Large intestine (tissue), 3 donors: ENCODE results near the gene MYBPC3. TPM values are rescaled to one million over a fixed set of nuclear protein-coding genes. Genes with fewer than 3 reads are reported as not detected.
"Not testable (repeated sequence)": the region's sequence is repeated elsewhere in the genome, so short reads cannot be mapped to it uniquely, and the experiment has no call there.

Source experiments
- DNase-seq, 2 donors: peaks; one replicate each; pipeline versions ENCODE4 v3.0.0 to v3.0.0-alpha.2; 2013
- H3K27ac ChIP-seq: one replicate; pipeline ENCODE4 v1.5.1; 2013; ENCODE audit warnings: low read length
- H3K27me3 ChIP-seq: 2 replicates; pipeline ENCODE4 v1.6.1; 2013; ENCODE audit warnings: low read length; ENCODE audit not compliant: control insufficient read depth, insufficient read depth
- H3K36me3 ChIP-seq: 2 replicates; pipeline ENCODE4 v1.6.1; 2013; ENCODE audit warnings: low read length; ENCODE audit not compliant: control insufficient read depth, insufficient read depth
- H3K4me1 ChIP-seq: one replicate; pipeline ENCODE4 v1.6.1; 2013; ENCODE audit warnings: low read length; ENCODE audit not compliant: control insufficient read depth, insufficient read depth
- H3K4me3 ChIP-seq: one replicate; pipeline ENCODE4 v1.5.1; 2013; ENCODE audit warnings: low read length
- H3K9me3 ChIP-seq: one replicate; pipeline ENCODE4 v1.6.1; 2013; ENCODE audit warnings: mild to moderate bottlenecking, low read depth, low read length, moderate library complexity; ENCODE audit not compliant: control insufficient read depth
- WGBS: methylation state at CpG from one replicate; pipeline ENCODE4 v1.1.5; 2013; ENCODE audit warnings: low lambda C conversion rate; ENCODE audit not compliant: insufficient coverage; 5-methylcytosine and 5-hydroxymethylcytosine counted together
- polyA plus RNA-seq: library from polyadenylated mRNA; unstranded; fragments of 120-200 nt; gene quantifications from one replicate; pipeline ENCODE4 v1.2.1, GENCODE V29; 2013

The MYBPC3 gene
- polyA plus RNA-seq, 1 donor = 0.01 TPM

GRCh38 chr11:47337229-47337924 lies 15.1 kb downstream of the MYBPC3 start:
- no peaks in the 10 kb centered on the region for H3K9me3 ChIP-seq
- H3K27me3 ChIP-seq = no peaks in the 10 kb centered on the region
- H3K4me1 ChIP-seq = peaks cover 2% of the 10 kb centered on the region
- DNase-seq = no peak
- WGBS = no CpG with 5 or more reads among the region's 34 CpGs
- H3K36me3 ChIP-seq = no peaks in the 10 kb centered on the region
- no peak overlapping the region for H3K27ac ChIP-seq
- H3K4me3 ChIP-seq = no peak overlapping the region

- Histone ChIP-seq H3K27me3 (no peaks in the 10 kb centered on the region), H3K27ac (no peak overlapping the region), H3K9me3 (no peaks in the 10 kb centered on the region), H3K36me3 (no peaks in the 10 kb centered on the region), H3K4me3 (no peak overlapping the region), H3K4me1 (peaks cover 10% of the 10 kb centered on the region)
- no CpG with 5 or more reads among the region's 4 CpGs for WGBS
- DNase-seq = no peak
Measured at GRCh38 chr11:47336595-47336994, 15.9 kb downstream of the MYBPC3 start.

DNA sequence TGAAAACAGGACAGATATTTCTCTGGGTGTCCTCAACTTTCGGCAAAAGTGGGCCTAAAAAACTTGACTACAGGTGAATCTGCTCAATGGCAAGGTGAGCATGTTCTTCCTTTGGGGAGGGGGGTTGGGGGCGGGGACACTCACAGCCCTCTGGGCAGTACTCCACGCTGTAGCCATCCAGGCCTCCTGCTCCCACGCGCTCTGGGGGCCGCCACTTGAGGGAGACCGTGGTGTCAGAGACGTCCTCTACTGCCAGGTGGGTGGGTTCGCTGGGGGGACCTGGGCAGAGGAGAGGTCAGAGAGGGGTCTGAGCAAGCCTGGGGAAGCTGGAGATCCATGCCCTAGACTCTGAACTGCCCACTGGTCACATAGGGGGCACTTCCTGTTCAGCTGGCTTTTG lies 16.8 kb downstream of the MYBPC3 start:
- peaks cover under 1% of the 10 kb centered on the region for H3K36me3 ChIP-seq
- no CpG with 5 or more reads among the region's 9 CpGs for WGBS

DNA sequence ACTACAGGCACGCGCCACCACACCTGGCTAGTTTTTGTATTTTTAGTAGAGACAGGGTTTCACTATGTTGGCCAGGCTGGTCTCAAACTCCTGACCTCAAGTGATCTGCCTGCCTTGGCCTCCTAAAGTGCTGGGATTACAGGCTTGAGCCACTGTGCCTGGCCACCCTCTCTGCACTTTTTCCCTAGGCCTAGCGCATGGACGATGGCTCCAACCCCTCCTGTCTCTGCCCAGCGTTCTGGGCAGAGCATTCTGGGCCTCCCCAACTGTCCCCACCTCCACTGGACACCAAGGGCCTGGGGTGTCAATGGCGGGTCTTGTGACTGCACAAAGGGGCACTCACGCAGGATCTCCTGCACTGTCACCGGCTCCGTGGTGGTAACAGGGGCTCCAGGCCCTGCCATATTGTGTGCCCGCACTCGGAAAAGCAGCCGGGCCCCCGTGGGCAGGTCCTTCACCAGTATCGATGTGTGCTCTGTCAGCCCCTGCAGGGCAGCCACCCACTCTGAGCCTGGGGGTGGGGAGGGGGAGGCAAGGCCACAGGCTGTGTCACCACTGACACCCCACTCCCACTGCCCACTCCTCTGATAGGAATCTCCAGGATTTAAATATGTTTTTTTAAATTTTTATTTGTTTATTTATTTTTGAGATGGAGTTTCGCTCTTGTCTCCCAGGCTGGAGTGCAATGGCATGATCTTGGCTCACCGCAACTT lies 17.6 kb downstream of the MYBPC3 start:
- WGBS = 89% methylated on average over 3 of the region's 16 CpGs
- not testable (repeated sequence) for DNase-seq, H3K27ac ChIP-seq, H3K36me3 ChIP-seq, H3K9me3 ChIP-seq, H3K4me3 ChIP-seq, H3K27me3 ChIP-seq
- H3K4me1 ChIP-seq = peaks cover 17% of the 10 kb centered on the region

More for the DNA sequence above, 16.8 kb downstream of the MYBPC3 start:
- Histone ChIP-seq H3K9me3 (no peaks in the 10 kb centered on the region), H3K27ac (no peak overlapping the region), H3K4me3 (no peak overlapping the region), H3K4me1 (peaks cover 13% of the 10 kb centered on the region), H3K27me3 (no peaks in the 10 kb centered on the region)
- no peak for DNase-seq

DNA sequence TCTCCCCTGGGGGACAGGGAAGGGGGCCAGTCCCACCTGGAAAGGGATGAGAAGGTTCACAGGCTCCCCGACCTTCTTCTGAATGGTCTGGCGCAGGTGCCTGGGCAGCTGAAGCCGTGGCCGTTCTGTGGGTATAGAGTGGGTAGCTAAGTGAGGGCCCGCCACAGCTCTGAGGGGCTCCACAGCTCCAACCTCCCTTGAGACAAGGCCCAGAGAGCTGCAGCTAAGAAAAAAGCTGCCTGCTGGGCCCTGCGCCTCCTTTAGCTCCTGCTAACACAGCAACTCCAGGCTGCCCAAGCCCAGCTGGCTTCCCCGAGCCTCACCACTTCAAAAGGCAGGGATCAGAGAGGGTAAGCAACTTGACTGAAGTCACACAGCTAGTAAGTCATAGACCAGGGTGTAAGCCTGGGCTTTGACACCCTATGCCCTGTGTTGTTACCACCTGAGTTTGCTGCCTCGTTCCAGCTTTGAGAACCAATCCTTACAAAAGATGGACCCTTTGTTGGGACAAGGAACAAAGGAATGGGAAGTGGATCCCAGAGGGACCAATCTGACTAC lies 18.5 kb downstream of the MYBPC3 start:
- Histone ChIP-seq H3K4me1 (peaks cover 17% of the 10 kb centered on the region), H3K27me3 (no peaks in the 10 kb centered on the region), H3K4me3 (no peak overlapping the region), H3K27ac (no peak overlapping the region), H3K9me3 (no peaks in the 10 kb centered on the region), H3K36me3 (peaks cover 6% of the 10 kb centered on the region)
- DNase-seq = no peak
- WGBS = no CpG with 5 or more reads among the region's 8 CpGs

DNA sequence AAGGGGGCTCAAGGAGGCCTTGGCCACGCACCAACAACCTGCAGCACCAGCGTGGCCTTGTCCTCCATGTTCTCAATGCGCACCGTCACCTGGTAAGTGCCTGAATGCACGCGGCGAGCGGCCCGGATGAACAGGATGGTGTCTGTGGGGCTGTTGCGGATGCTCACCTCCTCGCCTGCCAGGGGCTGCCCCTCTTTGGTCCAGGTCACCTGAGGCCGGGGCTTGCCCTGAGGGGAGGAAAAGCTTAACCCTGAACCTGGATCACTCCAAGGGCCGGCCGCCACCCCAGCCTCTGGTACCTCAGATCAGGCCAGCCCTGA lies 19.0 kb downstream of the MYBPC3 start:
- H3K27me3 ChIP-seq = no peaks in the 10 kb centered on the region
- H3K27ac ChIP-seq = no peak overlapping the region
- WGBS = no CpG with 5 or more reads among the region's 14 CpGs
- no peak overlapping the region for H3K4me3 ChIP-seq
- H3K9me3 ChIP-seq = no peaks in the 10 kb centered on the region
- H3K36me3 ChIP-seq = peaks cover 6% of the 10 kb centered on the region
- DNase-seq = no peak
- peaks cover 17% of the 10 kb centered on the region for H3K4me1 ChIP-seq

- no peak overlapping the region for H3K4me3 ChIP-seq
- H3K36me3 ChIP-seq = peaks cover 6% of the 10 kb centered on the region
- H3K4me1 ChIP-seq = peaks cover 17% of the 10 kb centered on the region
- WGBS = no CpG with 5 or more reads among the region's 20 CpGs
- H3K27ac ChIP-seq = no peak overlapping the region
- H3K27me3 ChIP-seq = no peaks in the 10 kb centered on the region
- no peak for DNase-seq
- H3K9me3 ChIP-seq = no peaks in the 10 kb centered on the region
Measured at GRCh38 chr11:47332791-47333525, 19.5 kb downstream of the MYBPC3 start.

GRCh38 chr11:47332303-47332711 lies 20.2 kb downstream of the MYBPC3 start:
- Histone ChIP-seq H3K27ac (no peak overlapping the region), H3K4me3 (no peak overlapping the region), H3K36me3 (peaks cover 6% of the 10 kb centered on the region), H3K4me1 (peaks cover 17% of the 10 kb centered on the region), H3K27me3 (no peaks in the 10 kb centered on the region), H3K9me3 (no peaks in the 10 kb centered on the region)
- WGBS = no CpG with 5 or more reads among the region's 13 CpGs
- DNase-seq = no peak

DNA sequence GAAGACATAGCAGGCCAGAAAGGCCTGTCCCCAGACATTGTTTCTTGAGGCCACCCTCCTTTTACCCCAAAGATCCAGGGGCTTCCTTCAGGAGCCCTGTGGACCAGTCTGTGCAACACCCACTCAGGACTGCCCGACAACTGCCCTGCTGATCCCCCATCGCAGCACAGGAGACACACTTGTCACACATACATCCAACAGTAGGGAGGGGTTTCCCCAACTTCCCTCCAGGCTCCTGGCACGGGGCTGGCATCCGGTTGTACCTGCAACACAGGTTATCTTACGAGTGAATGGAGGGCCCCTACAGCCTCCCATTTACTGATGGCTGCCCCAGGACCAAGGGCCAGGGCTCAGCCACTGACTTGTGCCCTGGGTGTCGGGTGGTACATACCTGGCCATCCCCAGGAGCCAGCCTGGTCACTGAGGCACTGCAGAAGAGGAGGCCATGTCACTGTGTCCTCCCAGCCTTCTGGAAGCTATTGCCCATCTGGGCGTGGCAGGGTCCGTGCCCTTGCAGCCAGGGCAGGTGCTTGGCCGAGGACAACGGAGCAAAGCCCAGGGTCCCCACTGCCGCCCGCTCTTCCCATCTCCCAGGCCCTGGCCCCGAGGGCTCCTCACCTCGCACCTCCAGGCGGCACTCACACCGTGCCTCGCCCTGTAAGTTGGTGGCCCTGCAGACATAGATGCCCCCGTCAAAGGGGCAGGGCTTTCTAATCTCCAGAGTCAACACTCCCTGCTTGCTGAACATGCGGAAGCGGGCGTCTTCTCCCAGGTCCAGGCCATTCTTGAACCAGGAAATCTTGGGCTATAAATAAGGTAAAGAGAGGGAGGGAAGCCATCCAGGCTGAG lies 20.8 kb downstream of the MYBPC3 start:
- WGBS = no CpG with 5 or more reads among the region's 21 CpGs
- Histone ChIP-seq H3K4me1 (peaks cover 17% of the 10 kb centered on the region), H3K27ac (no peak overlapping the region), H3K4me3 (no peak overlapping the region), H3K27me3 (no peaks in the 10 kb centered on the region), H3K36me3 (peaks cover 6% of the 10 kb centered on the region), H3K9me3 (no peaks in the 10 kb centered on the region)
- DNase-seq = peak; percentile 67 to 79
